ENCODE measurements around the gene GKAP1.
A peak's percentile ranks its signal among the peaks of the same experiment; 100 is the strongest.
"Not testable (repeated sequence)": the region's sequence is repeated elsewhere in the genome, so short reads cannot be mapped to it uniquely, and the experiment has no call there.

Gene GKAP1

DNA sequence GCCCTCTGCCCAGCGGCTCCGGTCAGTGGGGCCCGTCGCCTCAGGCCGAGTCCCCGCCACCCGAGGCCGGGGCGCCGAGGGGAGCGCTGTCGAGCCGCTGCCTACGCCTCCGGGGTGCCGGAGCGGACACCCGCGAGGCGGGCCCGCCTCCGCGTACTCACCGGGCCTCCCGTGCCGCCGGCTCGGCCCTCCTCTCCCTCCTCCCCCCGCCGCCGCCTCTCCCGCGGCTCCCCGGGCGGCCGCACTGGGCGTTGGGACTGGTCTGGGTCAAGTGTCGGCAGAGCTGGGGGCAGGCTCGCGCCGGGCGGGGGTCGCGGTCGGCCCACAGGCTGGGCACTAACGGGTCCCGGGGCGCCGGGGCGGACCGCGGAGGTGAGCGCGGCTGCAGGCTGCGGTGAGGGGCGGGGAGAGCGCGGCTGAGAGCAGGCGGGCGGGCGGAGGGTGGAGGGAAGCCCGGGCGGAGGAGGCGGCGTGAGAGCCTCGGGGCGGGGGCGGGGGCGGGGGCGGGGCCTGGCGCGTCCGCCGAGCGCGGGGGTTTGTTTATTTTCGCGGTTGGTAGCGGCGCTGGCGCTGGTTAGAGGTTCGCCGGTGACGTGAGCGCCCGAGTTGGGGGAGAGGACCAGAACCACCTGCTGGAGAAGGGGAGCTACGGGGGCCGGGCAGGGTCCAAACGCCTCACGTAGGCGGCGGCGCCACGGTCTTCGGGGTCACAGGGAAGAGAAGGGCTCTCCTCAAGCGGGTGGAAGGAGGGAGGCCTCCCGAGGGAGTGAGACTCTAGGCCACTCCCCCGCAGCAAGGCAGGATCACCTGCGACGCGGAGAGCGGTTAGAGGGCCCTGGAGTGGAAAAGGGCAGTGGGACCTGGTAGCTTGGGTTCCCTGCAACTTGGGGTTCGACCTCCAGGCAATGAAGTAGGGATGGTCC lies at the start of gene GKAP1:
Gene GKAP1, minus strand, starts transcription at position 414 of the 923 bp plus-strand sequence. CDS start 11,252 bp downstream, outside the sequence.
- peak; percentile 65 for DNase-seq (ENCODE audit: low spot score)

GRCh38 chr9:83849895-83850294 lies 32.3 kb upstream of the GKAP1 start:
- not testable (repeated sequence) for DNase-seq (ENCODE audit: low spot score)

- DNase-seq (ENCODE audit: low spot score), result not testable (repeated sequence)
Measured at GRCh38 chr9:83837070-83837643, 19.6 kb upstream of the GKAP1 start.

- DNase-seq (ENCODE audit: low spot score), result not testable (repeated sequence)
Measured at GRCh38 chr9:83830426-83831071, 13.0 kb upstream of the GKAP1 start.

GRCh38 chr9:83824986-83825623 lies 7.5 kb upstream of the GKAP1 start:
- not testable (repeated sequence) for DNase-seq (ENCODE audit: low spot score)

GRCh38 chr9:83817011-83817355 lies 586 bp downstream of the GKAP1 start:
- peak; percentile 13 for DNase-seq (ENCODE audit: low spot score)

DNA sequence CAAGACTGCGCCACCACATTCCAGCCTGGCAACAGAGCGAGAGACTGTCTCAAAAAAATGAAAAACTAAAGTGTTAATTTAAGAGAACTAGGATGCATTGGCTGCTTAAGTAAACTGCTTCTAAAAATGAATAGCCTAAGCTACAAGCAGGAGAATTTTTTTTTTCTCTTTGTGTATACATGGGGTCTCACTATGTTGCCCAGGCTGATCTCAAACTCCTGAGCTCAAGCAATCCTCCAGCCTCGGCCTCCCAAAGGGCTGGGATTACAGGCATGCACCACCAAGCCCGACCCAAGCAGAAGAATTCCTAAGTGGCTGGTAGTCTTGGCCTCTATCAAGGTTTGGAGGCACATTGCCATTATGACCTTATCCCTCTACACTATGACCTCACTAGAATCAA lies 2.4 kb downstream of the GKAP1 start:
- not testable (repeated sequence) for DNase-seq (ENCODE audit: low spot score)

GRCh38 chr9:83809213-83809612 lies 8.4 kb downstream of the GKAP1 start:
- DNase-seq (ENCODE audit: low spot score), result not testable (repeated sequence)

DNA sequence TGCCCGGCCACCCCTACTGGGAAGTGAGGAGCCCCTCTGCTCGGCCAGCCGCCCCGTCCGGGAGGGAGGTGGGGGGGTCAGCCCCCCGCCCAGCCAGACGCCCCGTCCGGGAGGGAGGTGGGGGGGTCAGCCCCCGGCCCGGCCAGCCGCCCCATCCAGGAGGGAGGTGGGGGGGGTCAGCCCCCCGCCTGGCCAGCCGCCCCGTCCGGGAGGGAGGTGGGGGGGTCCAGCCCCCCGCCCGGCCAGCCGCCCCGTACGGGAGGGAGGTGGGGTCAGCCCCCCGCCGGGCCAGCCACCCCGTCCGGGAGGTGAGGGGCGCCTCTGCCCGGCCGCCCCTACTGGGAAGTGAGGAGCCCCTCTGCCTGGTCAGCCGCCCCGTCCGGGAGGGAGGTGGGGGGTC lies 13.1 kb downstream of the GKAP1 start:
- DNase-seq (ENCODE audit: low spot score), result not testable (repeated sequence)

DNA sequence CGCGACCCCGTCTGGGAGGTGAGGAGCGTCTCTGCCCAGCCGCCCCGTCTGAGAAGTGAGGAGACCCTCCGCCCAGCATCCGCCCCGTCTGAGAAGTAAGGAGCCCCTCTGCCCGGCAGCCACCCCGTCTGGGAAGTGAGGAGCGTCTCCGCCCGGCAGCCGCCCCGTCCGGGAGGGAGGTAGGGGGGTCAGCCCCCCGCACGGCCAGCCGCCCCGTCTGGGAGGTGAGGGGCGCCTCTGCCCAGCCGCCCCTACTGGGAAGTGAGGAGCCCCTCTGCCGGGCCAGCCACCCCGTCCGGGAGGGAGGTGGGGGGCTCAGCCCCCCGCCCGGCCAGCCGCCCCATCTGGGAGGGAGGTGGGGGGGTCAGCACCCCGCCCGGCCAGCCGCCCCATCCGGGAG lies 13.6 kb downstream of the GKAP1 start:
- DNase-seq (ENCODE audit: low spot score), result not testable (repeated sequence)

GRCh38 chr9:83800236-83801033 lies 17.1 kb downstream of the GKAP1 start:
- DNase-seq (ENCODE audit: low spot score), result no peak

DNA sequence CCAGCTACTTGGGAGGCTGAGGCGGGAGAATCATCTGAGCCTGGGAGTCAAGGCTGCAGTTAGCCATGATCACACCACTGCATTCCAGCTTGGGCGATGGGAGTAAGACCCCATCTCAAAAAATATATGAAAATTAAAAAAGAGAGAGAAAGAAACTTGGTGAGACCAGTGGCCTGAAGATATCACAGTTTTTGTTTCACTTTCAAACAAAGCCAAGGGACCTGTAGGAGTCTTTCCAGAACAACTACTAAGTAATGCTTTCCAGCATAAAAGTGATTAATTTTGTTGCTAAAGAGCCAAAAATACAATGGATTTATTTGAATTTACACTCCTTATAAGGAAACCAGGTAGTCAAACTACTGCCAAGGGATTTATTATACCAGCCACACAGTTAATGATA lies 23.5 kb downstream of the GKAP1 start:
- DNase-seq (ENCODE audit: low spot score), result no peak

DNA sequence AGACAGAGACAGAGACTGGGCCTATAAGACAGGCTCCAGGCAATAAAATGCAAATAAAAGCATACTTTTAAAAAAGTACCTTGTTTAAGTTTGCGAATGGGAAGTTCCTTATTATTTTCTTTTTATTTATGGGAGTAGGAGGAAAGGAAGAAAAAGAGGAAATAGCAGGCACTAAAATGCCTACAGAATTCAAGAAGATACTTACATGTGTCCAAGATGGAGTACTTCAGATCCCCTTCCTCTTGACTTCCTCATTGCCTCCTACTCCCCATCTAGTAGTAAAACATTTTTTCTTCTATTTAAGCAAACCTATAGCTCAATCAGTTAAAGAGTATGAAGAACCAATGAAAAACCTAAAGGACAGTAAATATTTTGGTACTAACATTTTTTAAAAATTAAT lies 24.8 kb downstream of the GKAP1 start:
- no peak for DNase-seq (ENCODE audit: low spot score)

DNA sequence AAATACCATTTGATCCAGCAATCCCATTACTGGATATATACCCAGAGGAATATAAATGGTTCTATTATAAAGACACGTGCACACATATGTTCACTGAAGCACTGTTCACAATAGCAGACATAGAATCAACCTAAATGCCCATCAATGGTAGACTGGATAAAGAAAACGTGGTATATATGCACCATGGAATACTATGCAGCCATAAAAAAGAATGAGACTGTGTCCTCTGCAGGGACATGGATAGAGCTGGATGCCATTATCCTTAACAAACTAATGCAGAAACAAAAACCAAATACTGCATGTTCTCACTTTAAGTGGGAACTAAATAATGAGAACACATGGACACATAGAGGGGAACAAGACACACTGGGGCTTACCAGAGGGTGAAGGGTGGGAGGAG lies 39.4 kb downstream of the GKAP1 start:
- DNase-seq (ENCODE audit: low spot score), result no peak

DNA sequence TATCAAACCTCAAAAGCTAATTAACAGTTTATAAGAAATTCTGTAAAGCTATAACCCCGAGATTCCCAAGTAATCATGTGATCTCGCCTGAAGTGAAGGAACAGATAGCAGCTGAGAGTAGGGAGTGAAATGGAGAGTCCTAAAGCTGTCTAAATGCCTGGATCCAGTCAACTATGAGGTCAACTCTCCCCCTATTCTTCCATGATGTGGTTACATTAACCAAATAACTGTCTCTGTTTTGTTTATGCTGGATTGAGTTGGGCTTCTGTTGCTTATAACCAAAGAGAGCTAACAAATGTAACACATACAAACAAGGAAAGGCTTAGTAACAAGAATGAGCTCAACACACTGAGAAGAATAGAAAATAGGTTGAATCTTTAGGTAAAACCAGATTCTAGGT lies 41.6 kb downstream of the GKAP1 start:
- no peak for DNase-seq (ENCODE audit: low spot score)

GRCh38 chr9:83772860-83773259 lies 44.7 kb downstream of the GKAP1 start:
- no peak for DNase-seq (ENCODE audit: low spot score)

GRCh38 chr9:83765376-83765775 lies 52.2 kb downstream of the GKAP1 start:
- no peak for DNase-seq (ENCODE audit: low spot score)

GRCh38 chr9:83754383-83754977 lies 63.1 kb downstream of the GKAP1 start:
- DNase-seq (ENCODE audit: low spot score), result no peak

- no peak for DNase-seq (ENCODE audit: low spot score)
Measured at GRCh38 chr9:83749706-83750105, 67.9 kb downstream of the GKAP1 start.

DNA sequence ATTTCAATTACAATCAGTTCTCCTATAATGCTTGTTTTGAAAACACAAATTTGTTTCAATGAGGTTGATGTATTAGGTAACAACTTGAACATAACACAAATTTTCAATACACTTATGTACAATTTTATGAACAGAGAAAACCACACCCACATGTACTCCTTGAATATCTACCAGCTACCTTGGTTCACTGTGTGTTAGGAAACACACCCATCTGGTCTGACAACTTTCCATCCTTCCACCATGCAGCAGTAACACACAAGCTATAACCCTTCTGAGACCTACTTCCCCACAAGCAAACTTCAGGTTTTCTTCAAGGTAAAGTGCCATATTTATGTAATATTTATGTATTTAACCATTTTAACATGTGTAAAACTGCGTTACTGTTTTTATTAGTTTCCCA lies 73.4 kb downstream of the GKAP1 start:
- DNase-seq (ENCODE audit: low spot score), result no peak

DNA sequence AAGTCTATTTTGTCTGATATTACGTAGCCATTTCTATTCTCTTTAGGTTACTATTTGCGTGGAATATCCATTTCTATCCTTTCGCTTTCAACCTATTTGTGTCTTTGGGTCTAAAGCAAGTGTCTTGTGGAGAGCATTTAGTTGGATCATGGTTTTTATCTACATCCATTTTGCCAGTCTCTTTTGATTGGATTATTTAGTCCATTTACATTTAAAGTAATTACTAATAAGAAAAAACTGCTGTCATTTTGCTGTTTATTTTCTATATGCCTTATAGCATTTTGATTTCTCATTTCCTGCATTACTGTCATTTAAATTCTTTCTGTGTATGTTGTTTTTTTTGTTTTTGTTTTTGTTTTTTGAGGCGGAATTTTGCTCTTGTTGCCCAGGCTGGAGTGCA lies 83.8 kb downstream of the GKAP1 start:
- no peak for DNase-seq (ENCODE audit: low spot score)
